HepG2 (cell line): Measurements from ENCODE around the gene HSPB2. TPM values are rescaled to one million over a fixed set of nuclear protein-coding genes. Genes with fewer than 3 reads are reported as not detected.

Experiments
- ATAC-seq: fragments of 200-7000 bp; cut with Tn5 transposase; 3 replicates; pipeline ENCODE4 v1.9.1; 2020; ENCODE audit warnings: mild to moderate bottlenecking, moderate library complexity
- BruUV-seq: library from RNA; stranded (reverse); fragments of 400-500 nt; replicated peaks from 2 replicates; lab custom pipeline; 2021; lab: Mats Ljungman, UMichigan
- CTCF ChIA-PET: fragments of 300-600 bp; formaldehyde crosslinking; extraction: SDS; loops from one replicate; lab custom pipeline; 2021; ENCODE audit warnings: low total read pairs, inconsistent platforms, low intra/inter-chr PET ratio; lab: Yijun Ruan, JAX
- POLR2A ChIA-PET: fragments of 350-600 bp; sonication (Branson Sonifier 250); formaldehyde crosslinking; loops from one replicate; lab custom pipeline; 2020; ENCODE audit warnings: antibody characterized with exemption, inconsistent platforms; lab: Yijun Ruan, JAX
- DNase-seq: peaks from one replicate; pipeline ENCODE4 v3.0.0-alpha.2; 2015; ENCODE audit warnings: low spot score
- FAIRE-seq: peaks from 3 replicates; lab custom pipeline; 2011; peaks lifted over from hg19 to GRCh38; lab: Jason Lieb, UNC
- H2AFZ ChIP-seq: one replicate; pipeline ENCODE4 v1.6.1; 2011; ENCODE audit warnings: low read length, inconsistent platforms
- H3K27ac ChIP-seq: fragments of 300-600 bp; 3 replicates; pipeline ENCODE4 v1.8.0; 2011; ENCODE audit warnings: mixed run types, mild to moderate bottlenecking, mixed read lengths, low read length, inconsistent platforms; ENCODE audit not compliant: insufficient read depth; ENCODE audit errors: extremely low read length
- H3K27me3 ChIP-seq, 2 experiments: fragments of 200-600 bp in 1 of 2; 2 replicates in 1 of 2; 3 replicates in 1 of 2; pipeline versions ENCODE4 v1.6.0 to v1.8.0; 2011; ENCODE audit warnings: low read length in 2 of 2, mild to moderate bottlenecking in 2 of 2, moderate library complexity in 2 of 2, inconsistent platforms in 1 of 2; ENCODE audit not compliant: insufficient read depth in 2 of 2, control insufficient read depth in 1 of 2
- H3K36me3 ChIP-seq, 2 experiments: fragments of 200-600 bp in 1 of 2; replicated peaks in 1 of 2; 2 replicates in 1 of 2; 3 replicates in 1 of 2; pipeline versions ENCODE4 v1.5.1 to v1.8.0; 2011; ENCODE audit warnings: low read length in 2 of 2, inconsistent platforms in 1 of 2; ENCODE audit not compliant: insufficient read depth in 2 of 2, control insufficient read depth in 1 of 2
- H3K4me1 ChIP-seq: 2 replicates; pipeline ENCODE4 v1.5.1; 2012; ENCODE audit warnings: low read length, inconsistent platforms; ENCODE audit not compliant: insufficient read depth
- H3K4me2 ChIP-seq: 2 replicates; pipeline ENCODE4 v1.6.0; 2011; ENCODE audit warnings: low read depth, low read length, inconsistent platforms
- H3K4me3 ChIP-seq, 3 experiments: fragments of 200-600 bp in 1 of 3; sonication (generic), shearing (Covaris generic) in 1 of 3; replicated peaks in 1 of 3; 2 replicates each; pipeline ENCODE4 v1.5.1; 2011 to 2016; ENCODE audit warnings: low read length in 3 of 3, inconsistent platforms in 2 of 3, low read depth in 2 of 3, mild to moderate bottlenecking in 2 of 3, control low read depth in 1 of 3, mixed read lengths in 1 of 3; ENCODE audit not compliant: insufficient read depth in 1 of 3
- H3K79me2 ChIP-seq: one replicate; pipeline ENCODE4 v1.6.1; 2011; ENCODE audit warnings: low read length, inconsistent platforms; ENCODE audit not compliant: insufficient read depth
- H3K9ac ChIP-seq: 2 replicates; pipeline ENCODE4 v1.6.0; 2011; ENCODE audit warnings: mild to moderate bottlenecking, low read depth, low read length, inconsistent platforms; ENCODE audit not compliant: insufficient read depth
- H3K9me3 ChIP-seq: 2 replicates; pipeline ENCODE4 v1.5.1; 2012; ENCODE audit warnings: mild to moderate bottlenecking, low read length
- H4K20me1 ChIP-seq: 2 replicates; pipeline ENCODE4 v1.6.0; 2011; ENCODE audit warnings: inconsistent platforms, mild to moderate bottlenecking, low read length, moderate library complexity; ENCODE audit not compliant: insufficient read depth
- AGO2 ChIP-seq: fragments of 200-400 bp; formaldehyde crosslinking; optimal IDR thresholded peaks from 2 replicates; pipeline ENCODE3; 2017; ENCODE audit warnings: mild to moderate bottlenecking, low read depth, low read length, moderate library complexity
- DMAP1 ChIP-seq: IDR thresholded peaks from 2 replicates; pipeline ENCODE4 v1.6.1; 2016
- DNMT3B ChIP-seq: conservative IDR thresholded peaks from 2 replicates; pipeline ENCODE4 v1.6.1; 2016; ENCODE audit warnings: missing biosample characterization, control low read depth
- KAT8 ChIP-seq: IDR thresholded peaks from 2 replicates; pipeline ENCODE4 v1.6.1; 2016; ENCODE audit warnings: missing genetic modification reagents, missing compliant biosample characterization
- MXD4 ChIP-seq: IDR thresholded peaks from 2 replicates; pipeline ENCODE4 v1.6.1; 2016; ENCODE audit warnings: mild to moderate bottlenecking, missing biosample characterization, missing genetic modification reagents
- MXI1 ChIP-seq: IDR thresholded peaks from 3 replicates; pipeline ENCODE4 v1.6.1; 2012; ENCODE audit warnings: low read depth, low read length, inconsistent platforms, borderline replicate concordance
- NAIF1 ChIP-seq: sonication (generic); formaldehyde crosslinking; IDR thresholded peaks from 2 replicates; pipeline ENCODE4 v1.5.0; 2020; ENCODE audit warnings: mild to moderate bottlenecking, missing genetic modification reagents, borderline replicate concordance
- NFYC ChIP-seq: IDR thresholded peaks from 2 replicates; pipeline ENCODE4 v1.6.1; 2016; ENCODE audit warnings: missing genetic modification reagents, missing compliant biosample characterization
- ONECUT2 ChIP-seq: sonication (generic); formaldehyde crosslinking; IDR thresholded peaks from 2 replicates; pipeline ENCODE4 v1.4.0; 2020; ENCODE audit warnings: missing genetic modification reagents
- PCBP1 ChIP-seq: fragments of 200-400 bp; formaldehyde crosslinking; IDR thresholded peaks from 2 replicates; pipeline ENCODE4 v1.6.1; 2017; ENCODE audit warnings: mild to moderate bottlenecking, low read depth, low read length, borderline replicate concordance
- RARA ChIP-seq: IDR thresholded peaks from 2 replicates; pipeline ENCODE4 v1.6.1; 2016; ENCODE audit warnings: missing genetic modification reagents, missing compliant biosample characterization
- RBFOX2 ChIP-seq: fragments of 200-400 bp; formaldehyde crosslinking; IDR thresholded peaks from 2 replicates; pipeline ENCODE4 v1.6.1; 2017; ENCODE audit warnings: low read depth, mild to moderate bottlenecking, low read length
- RXRA ChIP-seq: sonication (generic); formaldehyde crosslinking; IDR thresholded peaks from 2 replicates; pipeline ENCODE4 v1.5.1; 2020; ENCODE audit warnings: missing genetic modification reagents
- SP1 ChIP-seq, 2 experiments: fragments of 450-650 bp in 1 of 2; sonication (generic) in 1 of 2; formaldehyde crosslinking in 1 of 2; IDR thresholded peaks; 2 replicates each; pipeline versions ENCODE4 v1.4.0 to v1.6.1; 2016 to 2020; ENCODE audit warnings: missing genetic modification reagents in 1 of 2
- SSRP1 ChIP-seq: IDR thresholded peaks from 2 replicates; pipeline ENCODE4 v1.6.1; 2016; ENCODE audit warnings: control low read depth
- TCF7 ChIP-seq: sonication (generic); IDR thresholded peaks from 2 replicates; pipeline ENCODE4 v1.6.1; 2016; ENCODE audit warnings: antibody characterized with exemption, low read depth
- ZNF441 ChIP-seq: sonication (generic); formaldehyde crosslinking; IDR thresholded peaks from 2 replicates; pipeline ENCODE4 v1.7.0; 2021; ENCODE audit warnings: missing genetic modification reagents, borderline replicate concordance
- ZNF766 ChIP-seq: sonication (generic); formaldehyde crosslinking; IDR thresholded peaks from 2 replicates; pipeline ENCODE4 v1.5.0; 2020; ENCODE audit warnings: missing genetic modification reagents, borderline replicate concordance
- ZNF768 ChIP-seq: sonication (generic); formaldehyde crosslinking; IDR thresholded peaks from 2 replicates; pipeline ENCODE4 v1.4.0; 2020; ENCODE audit warnings: missing genetic modification reagents
- WGBS: methylation state at CpG from one replicate; pipeline ENCODE4 v1.1.6; 2017; ENCODE audit warnings: low lambda C conversion rate; 5-methylcytosine and 5-hydroxymethylcytosine counted together
- in situ Hi-C: cut with HindIII; loops from 2 replicates; pipeline ENCODE4 v1.10.0; 2017; ENCODE audit warnings: low pct_unique_long_range_greater_than_20kb; ENCODE audit not compliant: extremely low pct_ligation_motif_present
- intact Hi-C: fragments of 100-400 bp; cut with micrococcal nuclease; formaldehyde crosslinking; loops from one replicate; pipeline ENCODE4 v1.10.0; 2022; ENCODE audit not compliant: unreplicated experiment
- polyA plus RNA-seq, 8 experiments: library from polyadenylated mRNA; depleted of rRNA in 3 of 8; stranded (reverse) in 7 of 8; unstranded in 1 of 8; fragments of >200 nt; fragmentation: Illumina TruSeq in 4 of 8; extraction: Trizol in 4 of 8; gene quantifications; 2 replicates each; pipeline versions ENCODE4 v1.2.1 to v1.2.3, GENCODE V29; 2011 to 2016; ENCODE audit warnings: low read depth in 4 of 8, missing spikeins in 1 of 8, mixed read lengths in 1 of 8; ENCODE audit not compliant: insufficient read depth in 1 of 8
- total RNA-seq, 5 experiments: library from RNA; depleted of rRNA; stranded (reverse); fragments of >200 nt; fragmentation: Illumina TruSeq; extraction: Trizol; gene quantifications; 2 replicates each; pipeline ENCODE4 v1.2.3, GENCODE V29; 2016; ENCODE audit warnings: low read depth in 1 of 5
- TF ChIP-seq, protein P1 (sequence below): sonication (generic); formaldehyde crosslinking; IDR thresholded peaks from 2 replicates; pipeline ENCODE4 v1.8.0; 2022; ENCODE audit warnings: low read depth, missing genetic modification reagents
- TF ChIP-seq, protein P2 (sequence below): sonication (generic); formaldehyde crosslinking; IDR thresholded peaks from 2 replicates; pipeline ENCODE4 v1.8.1; 2022; ENCODE audit warnings: low read depth, mild to moderate bottlenecking, missing genetic modification reagents

Gene HSPB2
- total and polyA plus RNA-seq, 2 of the 13 experiments (the other 11 are each of a cell fraction or from before 2014, with no cell fraction given): 0.04 TPM; not detected in 1

DNA sequence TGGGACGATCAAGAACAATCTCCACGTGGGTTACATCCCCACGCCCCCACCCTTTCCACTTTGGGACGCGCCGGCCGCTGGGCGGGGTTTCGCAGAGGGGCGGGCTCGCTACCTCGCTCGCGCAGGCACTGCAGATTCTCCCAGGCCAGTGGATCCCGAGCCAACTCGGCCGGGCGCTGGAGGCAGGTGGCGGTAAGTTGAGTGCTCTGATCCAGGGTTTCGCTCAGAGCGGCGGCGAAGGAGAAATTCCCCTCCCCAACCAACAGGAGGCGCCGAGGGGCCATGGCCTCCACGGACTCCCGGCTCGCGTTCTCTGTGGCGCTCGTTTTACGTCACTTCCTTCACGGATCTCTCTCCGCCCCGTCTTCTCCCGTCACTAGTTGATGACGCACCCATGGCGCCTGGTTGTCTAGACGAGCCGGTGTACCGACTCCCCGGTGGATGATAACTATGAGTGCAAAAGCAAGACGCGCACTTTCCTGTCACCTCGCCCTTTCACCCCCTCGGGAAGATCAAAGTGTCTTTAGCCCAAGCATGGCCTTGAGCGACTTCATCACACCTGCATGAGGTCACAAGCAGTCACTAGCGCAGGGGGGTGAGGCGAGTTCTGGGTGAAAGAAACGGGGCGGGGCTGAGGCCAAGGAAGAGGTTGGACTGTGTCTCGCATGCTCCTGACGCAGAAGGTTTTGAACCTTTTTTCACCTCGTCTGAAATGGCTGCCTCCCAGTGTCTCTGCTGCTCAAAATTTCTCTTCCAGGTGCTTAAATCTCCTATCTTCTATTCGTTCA lies 33.5 kb upstream of the HSPB2 start, which contains the start of the genes CFAP68 and FDXACB1:
TSS of gene CFAP68 (plus strand) at position 693 of the 788 bp plus-strand sequence. CDS start at position 713, 20 bp downstream.
TSS of gene FDXACB1 (minus strand) at position 317 of the 788 bp plus-strand sequence. CDS start at position 284, 33 bp downstream.
- no peaks in the 10 kb centered on the region for H3K9me3 ChIP-seq
- WGBS: 2% methylated on average over 28 of the region's 55 CpGs
- peak within 1 kb of the TSS; percentile 84 for H3K9ac ChIP-seq
- peaks cover 2 to 4% of the 10 kb centered on the region in 2 experiments; a peak in 2 of 5 replicates for H3K36me3 ChIP-seq
- peak within 1 kb of the TSS; percentile 95 for H3K27ac ChIP-seq
- H3K79me2 ChIP-seq: no peaks in the 10 kb centered on the region
- H3K4me2 ChIP-seq: peak within 1 kb of the TSS; percentile 94
- H2AFZ ChIP-seq: peak within 1 kb of the TSS; percentile 93
- FAIRE-seq (peak; percentile 96), DNase-seq (peak; percentile 97), ATAC-seq (peak; percentile 96)
- BruUV-seq: no TSS peak
- intact Hi-C loops: loop anchor here (1.0 to 2.0 kb wide), 5 partner anchors 32 to 195 kb away; partner anchors contain the start of genes C11orf52, CRYAB, NKAPD1 and PIH1D2
- CTCF ChIA-PET: interaction anchor here (1.3 kb wide), 1 partner anchor 103 kb away, joined by 7 read pairs; no protein-coding TSS in a partner anchor
- POLR2A ChIA-PET: interaction anchor here (1.2 to 1.8 kb wide), 4 partner anchors 8 to 104 kb away, joined by 3 to 12 read pairs (median 4); partner anchors contain the start of gene ALG9
- H3K4me1 ChIP-seq: peaks cover 11% of the 10 kb centered on the region
- no peaks in the 10 kb centered on the region; a peak in 1 of 5 replicates for H3K27me3 ChIP-seq
- in situ Hi-C loops: loop anchor here (5.0 kb wide), 2 partner anchors 48 to 108 kb away; no protein-coding TSS in a partner anchor
- peak within 1 kb of the TSS; percentile 78 to 83 (median 81) for H3K4me3 ChIP-seq
- no peaks in the 10 kb centered on the region for H4K20me1 ChIP-seq
- no peak for TF ChIP-seq NAIF1 (CRISPR knock-in tag)
- no peak for TF ChIP-seq NFYC (CRISPR knock-in tag)
- TF ChIP-seq, protein P1, sequence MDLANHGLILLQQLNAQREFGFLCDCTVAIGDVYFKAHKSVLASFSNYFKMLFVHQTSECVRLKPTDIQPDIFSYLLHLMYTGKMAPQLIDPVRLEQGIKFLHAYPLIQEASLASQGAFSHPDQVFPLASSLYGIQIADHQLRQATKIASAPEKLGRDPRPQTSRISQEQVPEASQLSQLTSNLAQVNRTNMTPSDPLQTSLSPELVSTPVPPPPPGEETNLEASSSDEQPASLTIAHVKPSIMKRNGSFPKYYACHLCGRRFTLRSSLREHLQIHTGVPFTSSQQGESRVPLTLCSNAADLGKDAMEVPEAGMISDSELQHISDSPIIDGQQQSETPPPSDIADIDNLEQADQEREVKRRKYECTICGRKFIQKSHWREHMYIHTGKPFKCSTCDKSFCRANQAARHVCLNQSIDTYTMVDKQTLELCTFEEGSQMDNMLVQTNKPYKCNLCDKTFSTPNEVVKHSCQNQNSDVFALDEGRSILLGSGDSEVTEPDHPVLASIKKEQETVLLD (CRISPR knock-in tag): peak; percentile 73
- TF ChIP-seq DNMT3B (CRISPR knock-in tag): peak; percentile 60; the same call in 1 of the 2 replicates
- TF ChIP-seq, protein P2, sequence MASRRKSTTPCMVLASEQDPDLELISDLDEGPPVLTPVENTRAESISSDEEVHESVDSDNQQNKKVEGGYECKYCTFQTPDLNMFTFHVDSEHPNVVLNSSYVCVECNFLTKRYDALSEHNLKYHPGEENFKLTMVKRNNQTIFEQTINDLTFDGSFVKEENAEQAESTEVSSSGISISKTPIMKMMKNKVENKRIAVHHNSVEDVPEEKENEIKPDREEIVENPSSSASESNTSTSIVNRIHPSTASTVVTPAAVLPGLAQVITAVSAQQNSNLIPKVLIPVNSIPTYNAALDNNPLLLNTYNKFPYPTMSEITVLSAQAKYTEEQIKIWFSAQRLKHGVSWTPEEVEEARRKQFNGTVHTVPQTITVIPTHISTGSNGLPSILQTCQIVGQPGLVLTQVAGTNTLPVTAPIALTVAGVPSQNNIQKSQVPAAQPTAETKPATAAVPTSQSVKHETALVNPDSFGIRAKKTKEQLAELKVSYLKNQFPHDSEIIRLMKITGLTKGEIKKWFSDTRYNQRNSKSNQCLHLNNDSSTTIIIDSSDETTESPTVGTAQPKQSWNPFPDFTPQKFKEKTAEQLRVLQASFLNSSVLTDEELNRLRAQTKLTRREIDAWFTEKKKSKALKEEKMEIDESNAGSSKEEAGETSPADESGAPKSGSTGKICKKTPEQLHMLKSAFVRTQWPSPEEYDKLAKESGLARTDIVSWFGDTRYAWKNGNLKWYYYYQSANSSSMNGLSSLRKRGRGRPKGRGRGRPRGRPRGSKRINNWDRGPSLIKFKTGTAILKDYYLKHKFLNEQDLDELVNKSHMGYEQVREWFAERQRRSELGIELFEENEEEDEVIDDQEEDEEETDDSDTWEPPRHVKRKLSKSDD (CRISPR knock-in tag): peak; percentile 98
- TF ChIP-seq MXI1: peak; percentile 87; the same call in 2 of the 3 replicates
- peak; percentile 99 for TF ChIP-seq KAT8
- TF ChIP-seq TCF7: peak; percentile 77
- peak; percentile 65; the same call in 1 of the 2 replicates for TF ChIP-seq RBFOX2
- TF ChIP-seq ONECUT2 (CRISPR knock-in tag): peak; percentile 52; the same call in 1 of the 2 replicates
- TF ChIP-seq RXRA (CRISPR knock-in tag): peak; percentile 92
- peak; percentile 55 for TF ChIP-seq MXD4 (CRISPR knock-in tag)
- peak; percentile 22; the same call in 1 of the 2 replicates for TF ChIP-seq ZNF441 (CRISPR knock-in tag)
- no peak for TF ChIP-seq AGO2
- TF ChIP-seq DMAP1 (CRISPR knock-in tag): peak; percentile 95
- 0 out of 2 replicates have a peak, but pooled peaks have one; percentile 80 for TF ChIP-seq PCBP1
- TF ChIP-seq RARA (CRISPR knock-in tag): peak; percentile 76
- peak; percentile 97 for TF ChIP-seq ZNF768
- 0 out of 2 replicates have a peak, but pooled peaks have one; percentile 63 for TF ChIP-seq ZNF766 (CRISPR knock-in tag)
- TF ChIP-seq SSRP1 (CRISPR knock-in tag): no peak
- TF ChIP-seq SP1 (IDR thresholded peaks at IDR 0.05): no peak
- peak; percentile 80 for TF ChIP-seq SP1 (CRISPR knock-in tag; IDR thresholded peaks at IDR 0.05)
